Mononuclear cell (primary cell): ENCODE data around the gene ADH7. TPM values are rescaled to one million over a fixed set of nuclear protein-coding genes. Genes with fewer than 3 reads are reported as not detected.
"Not testable (repeated sequence)": the region's sequence is repeated elsewhere in the genome, so short reads cannot be mapped to it uniquely, and the experiment has no call there.

Source experiments
- H3K27me3 ChIP-seq: 2 replicates; pipeline ENCODE4 v1.6.0; 2011; ENCODE audit warnings: low read length, control low read depth; ENCODE audit not compliant: insufficient read depth
- H3K4me1 ChIP-seq: 2 replicates; pipeline ENCODE4 v1.5.1; 2011; ENCODE audit warnings: mild to moderate bottlenecking, low read length, control low read depth; ENCODE audit not compliant: insufficient read depth
- H3K4me3 ChIP-seq: 2 replicates; pipeline ENCODE4 v1.5.1; 2011; ENCODE audit warnings: mild to moderate bottlenecking, low read length, moderate library complexity
- H3K9me3 ChIP-seq: 2 replicates; pipeline ENCODE4 v1.5.1; 2011; ENCODE audit warnings: low read depth, mild to moderate bottlenecking, control low read depth, low read length
- total RNA-seq: library from RNA; depleted of rRNA; stranded (reverse); fragments of >200 nt; gene quantifications from one replicate; pipeline ENCODE4 v1.2.3, GENCODE V29; 2012

Gene ADH7
- total RNA-seq, 1 donor = not detected

DNA sequence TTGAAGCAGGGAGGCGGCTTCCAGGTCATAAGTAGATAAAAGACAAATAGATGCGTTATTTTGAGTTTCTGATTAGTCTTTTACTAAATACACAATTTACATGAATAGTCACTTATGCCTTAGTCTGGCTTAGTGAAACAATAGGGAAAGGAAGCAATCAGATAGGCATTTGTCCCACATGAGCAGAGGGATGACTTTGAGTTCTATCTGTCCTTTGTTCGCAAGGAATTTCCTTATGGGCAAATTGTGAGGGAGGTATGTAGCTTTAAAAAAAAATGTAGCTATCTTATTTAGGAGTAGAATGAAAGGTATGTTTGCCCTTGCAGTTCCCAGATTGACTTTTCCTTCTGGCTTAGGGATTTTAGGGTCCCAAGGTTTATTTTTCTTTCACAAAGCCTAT, 56.3 kb downstream of the ADH7 start:
- peaks cover 2% of the 10 kb centered on the region for H3K27me3 ChIP-seq
- no peaks in the 10 kb centered on the region for H3K9me3 ChIP-seq
- H3K4me1 ChIP-seq = no peaks in the 10 kb centered on the region
- H3K4me3 ChIP-seq = no peak overlapping the region

- H3K4me3 ChIP-seq, H3K27me3 ChIP-seq, H3K9me3 ChIP-seq, H3K4me1 ChIP-seq: not testable (repeated sequence)
Measured at GRCh38 chr4:99377341-99377740, 57.8 kb downstream of the ADH7 start.

DNA sequence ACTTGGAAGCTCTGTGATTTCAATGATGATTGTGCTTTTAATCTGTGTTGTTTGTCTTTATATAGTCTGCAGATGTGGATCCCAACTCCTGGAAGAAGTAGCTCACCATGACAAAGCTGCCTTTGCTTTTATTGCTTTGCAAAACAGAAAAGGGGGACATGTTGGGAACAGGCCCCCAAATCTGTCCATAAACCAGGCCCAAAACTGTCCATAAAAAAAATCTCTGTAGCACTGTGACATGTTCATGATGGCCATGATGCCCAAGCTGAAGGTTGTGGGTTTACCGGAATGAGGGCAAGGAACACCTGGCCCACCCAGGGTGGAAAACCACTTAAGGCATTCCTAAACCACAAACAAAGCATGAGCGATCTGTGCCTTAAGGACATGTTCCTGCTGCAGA, 62.7 kb downstream of the ADH7 start:
- H3K9me3 ChIP-seq = not testable (repeated sequence)

DNA sequence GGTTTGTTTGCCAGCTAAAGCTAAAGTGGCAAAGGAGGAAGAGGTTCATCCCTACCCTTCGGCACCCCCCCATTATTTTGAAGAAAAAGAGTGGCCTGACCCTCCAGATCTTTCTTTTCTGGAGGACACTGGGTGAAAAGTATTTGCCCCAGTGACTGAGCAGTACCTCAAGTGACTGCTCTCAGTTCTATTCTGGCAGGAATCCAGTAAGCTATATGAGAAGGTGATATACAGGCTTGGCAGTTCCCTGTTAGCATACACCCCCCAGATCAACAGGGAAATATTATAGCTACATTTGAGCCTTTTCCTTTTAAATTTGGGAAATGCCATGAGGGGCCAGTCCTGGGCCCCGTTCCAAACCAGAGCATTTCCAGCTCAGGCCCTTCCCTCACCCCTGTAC, 67.3 kb downstream of the ADH7 start:
- not testable (repeated sequence) for H3K4me1 ChIP-seq, H3K4me3 ChIP-seq, H3K9me3 ChIP-seq, H3K27me3 ChIP-seq

More for the DNA sequence above, 62.7 kb downstream of the ADH7 start:
- not testable (repeated sequence) for H3K4me3 ChIP-seq, H3K27me3 ChIP-seq, H3K4me1 ChIP-seq

DNA sequence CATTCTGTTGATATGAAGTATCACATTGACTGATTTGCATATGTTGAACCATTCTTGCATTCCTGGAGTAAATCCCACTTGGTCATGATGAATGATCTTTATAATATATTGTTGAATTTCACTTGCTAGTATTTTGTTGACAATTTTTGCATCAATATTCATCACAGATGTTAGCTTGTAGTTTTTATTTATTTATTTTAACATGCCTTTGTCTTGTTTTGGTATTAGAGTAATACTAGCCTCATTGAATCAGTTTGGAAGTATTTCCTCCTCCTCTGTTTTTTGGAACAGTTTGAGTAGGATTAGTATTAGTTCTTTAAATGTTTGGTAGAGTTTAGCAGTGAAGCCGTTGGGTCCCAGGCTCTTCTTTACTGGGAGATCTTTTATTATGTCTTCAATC, 68.7 kb downstream of the ADH7 start:
- Histone ChIP-seq H3K4me1 (no peaks in the 10 kb centered on the region), H3K4me3 (no peak overlapping the region), H3K27me3 (no peaks in the 10 kb centered on the region), H3K9me3 (no peaks in the 10 kb centered on the region)

GRCh38 chr4:99362768-99363167, 72.4 kb downstream of the ADH7 start:
- Histone ChIP-seq H3K4me1 (no peaks in the 10 kb centered on the region), H3K9me3 (no peaks in the 10 kb centered on the region)

More at GRCh38 chr4:99362768-99363167, 72.4 kb downstream of the ADH7 start:
- H3K4me3 ChIP-seq = no peak overlapping the region
- H3K27me3 ChIP-seq = no peaks in the 10 kb centered on the region

Other genes starting within 250 kb of the ADH7 start
- not detected for gene ADH6, start 216.1 kb downstream of the ADH7 start, total RNA-seq
- not detected for gene ADH1A, start 144.4 kb downstream of the ADH7 start, total RNA-seq
- gene ADH1B, start 113.9 kb downstream of the ADH7 start, total RNA-seq = not detected
- not detected for gene ADH1C, start 82.6 kb downstream of the ADH7 start, total RNA-seq
- gene C4orf17, start 75.7 kb upstream of the ADH7 start, total RNA-seq = not detected
- 1.8 TPM for gene TRMT10A, start 128.7 kb upstream of the ADH7 start, total RNA-seq
- 0.63 TPM for gene MTTP, start 139.5 kb upstream of the ADH7 start, total RNA-seq
- not detected for gene C4orf54, start 222.5 kb upstream of the ADH7 start, total RNA-seq